ENCODE data around the gene MYL4. TPM values are rescaled to one million over a fixed set of nuclear protein-coding genes. Genes with fewer than 3 reads are reported as not detected.
"Not testable (repeated sequence)": the region's sequence is repeated elsewhere in the genome, so short reads cannot be mapped to it uniquely, and the experiment has no call there.

Gene MYL4
- total and polyA plus RNA-seq, 3 donors from 2014 or later, result 7.6 to 19.3 (median 7.9) TPM

GRCh38 chr17:47213540-47213939, 4.4 kb downstream of the MYL4 start:
- intact Hi-C loops (cut with DNase I; ENCODE audit: low total_unique reads), result no loop called here
- TF ChIP-seq POLR2A (IDR thresholded peaks at IDR 0.05), result no peak
- Histone ChIP-seq H3K27me3 (no peaks in the 10 kb centered on the region), H3K4me3 (no peak overlapping the region), H3K9me3 (no peaks in the 10 kb centered on the region), H3K27ac (no peak overlapping the region), H3K36me3 (ENCODE audit: low read depth, missing control alignments) (no peaks in the 10 kb centered on the region), H3K4me1 (peaks cover 6% of the 10 kb centered on the region)
- DNase-seq, result no peak
- WGBS, 2 donors, result 87 to 91% methylated on average over 4 of the region's 4 CpGs

GRCh38 chr17:47214931-47215330, 5.8 kb downstream of the MYL4 start:
- no peaks in the 10 kb centered on the region for H3K36me3 ChIP-seq (ENCODE audit: low read depth, missing control alignments)
- H3K4me3 ChIP-seq, result no peak overlapping the region
- intact Hi-C loops (cut with DNase I; ENCODE audit: low total_unique reads), result no loop called here
- DNase-seq, result no peak
- no peaks in the 10 kb centered on the region for H3K27me3 ChIP-seq
- no peaks in the 10 kb centered on the region for H3K9me3 ChIP-seq
- no peak overlapping the region for H3K27ac ChIP-seq
- WGBS, 2 donors, result 87 to 92% methylated on average over 3 of the region's 3 CpGs
- H3K4me1 ChIP-seq, result peaks cover 11% of the 10 kb centered on the region
- TF ChIP-seq POLR2A (IDR thresholded peaks at IDR 0.05) (no peak), CTCF (IDR thresholded peaks at IDR 0.05) (no peak)

GRCh38 chr17:47216821-47217220, 7.7 kb downstream of the MYL4 start:
- H3K9me3 ChIP-seq; H3K36me3 ChIP-seq (ENCODE audit: low read depth, missing control alignments); DNase-seq; intact Hi-C loops (cut with DNase I; ENCODE audit: low total_unique reads); H3K27ac ChIP-seq; H3K4me1 ChIP-seq; H3K4me3 ChIP-seq; H3K27me3 ChIP-seq: not testable (repeated sequence)
- 87 to 92% methylated on average over 4 of the region's 4 CpGs for WGBS, 2 donors

GRCh38 chr17:47217279-47217678, 8.1 kb downstream of the MYL4 start:
- DNase-seq; H3K4me1 ChIP-seq; H3K27ac ChIP-seq; H3K36me3 ChIP-seq (ENCODE audit: low read depth, missing control alignments); H3K4me3 ChIP-seq; H3K27me3 ChIP-seq; H3K9me3 ChIP-seq; intact Hi-C loops (cut with DNase I; ENCODE audit: low total_unique reads): not testable (repeated sequence)
- WGBS, 2 donors, result 100% methylated on average over 2 of the region's 2 CpGs

GRCh38 chr17:47218896-47219430, 9.8 kb downstream of the MYL4 start:
- Histone ChIP-seq H3K4me3 (no peak overlapping the region), H3K27me3 (no peaks in the 10 kb centered on the region), H3K9me3 (no peaks in the 10 kb centered on the region), H3K27ac (peak overlapping the region in 1 of 2 donors; percentile 35), H3K4me1 (peaks cover 8% of the 10 kb centered on the region), H3K36me3 (ENCODE audit: low read depth, missing control alignments) (no peaks in the 10 kb centered on the region)
- 47 to 67% methylated on average over 6 of the region's 6 CpGs for WGBS, 2 donors
- intact Hi-C loops (cut with DNase I; ENCODE audit: low total_unique reads), result no loop called here
- TF ChIP-seq POLR2A (IDR thresholded peaks at IDR 0.05) (no peak), CTCF (IDR thresholded peaks at IDR 0.05) (no peak)
- DNase-seq, result peak; percentile 55

GRCh38 chr17:47219621-47220475, 10.7 kb downstream of the MYL4 start:
- Histone ChIP-seq H3K27me3 (no peaks in the 10 kb centered on the region), H3K4me3 (no peak overlapping the region), H3K36me3 (ENCODE audit: low read depth, missing control alignments) (no peaks in the 10 kb centered on the region), H3K4me1 (peaks cover 11% of the 10 kb centered on the region), H3K27ac (no peak overlapping the region), H3K9me3 (no peaks in the 10 kb centered on the region)
- TF ChIP-seq CTCF (IDR thresholded peaks at IDR 0.05) (no peak), POLR2A (IDR thresholded peaks at IDR 0.05) (no peak)
- no peak for DNase-seq
- 78 to 87% methylated on average over 21 of the region's 21 CpGs for WGBS, 2 donors
- intact Hi-C loops (cut with DNase I; ENCODE audit: low total_unique reads), result no loop called here

Data from testis (tissue), 3 donors.